Measurements from ENCODE around the gene CCT7.

- no peak for TF ChIP-seq CTCF (IDR thresholded peaks at IDR 0.05)
- no peak for TF ChIP-seq POLR2AphosphoS5 (IDR thresholded peaks at IDR 0.05; ENCODE audit: insufficient read depth in 1 of 2, low read depth in 1 of 2)
Measured at GRCh38 chr2:73257425-73258125, 23.5 kb downstream of the CCT7 start.
